GM04503 (cell line): Measurements from ENCODE around the gene TBCEL.
"Not testable (repeated sequence)": the region's sequence is repeated elsewhere in the genome, so short reads cannot be mapped to it uniquely, and the experiment has no call there.

Experiments
- DNase-seq: peaks from one replicate; pipeline ENCODE4 v3.0.0-alpha.2; 2012; ENCODE audit warnings: low read depth

The TBCEL gene

GRCh38 chr11:121106812-121107211, 82.9 kb downstream of the TBCEL start:
- DNase-seq = no peak

- DNase-seq = no peak
Observed at GRCh38 chr11:121108413-121108812, 84.5 kb downstream of the TBCEL start.

- no peak for DNase-seq
Observed at GRCh38 chr11:121109471-121109870, 85.6 kb downstream of the TBCEL start.

GRCh38 chr11:121109916-121110586, 86.1 kb downstream of the TBCEL start:
- no peak for DNase-seq

GRCh38 chr11:121110871-121111724, 87.2 kb downstream of the TBCEL start:
- no peak for DNase-seq

GRCh38 chr11:121112498-121113455, 88.9 kb downstream of the TBCEL start:
- DNase-seq = peak; percentile 31

GRCh38 chr11:121113611-121114010, 89.7 kb downstream of the TBCEL start:
- no peak for DNase-seq

- not testable (repeated sequence) for DNase-seq
Observed at GRCh38 chr11:121115024-121115423, 91.1 kb downstream of the TBCEL start.

- DNase-seq = no peak
Observed at GRCh38 chr11:121117788-121118187, 93.9 kb downstream of the TBCEL start.

GRCh38 chr11:121119440-121119839, 95.5 kb downstream of the TBCEL start:
- DNase-seq = no peak

GRCh38 chr11:121122328-121122727, 98.4 kb downstream of the TBCEL start:
- no peak for DNase-seq

GRCh38 chr11:121123496-121124069, 99.7 kb downstream of the TBCEL start:
- DNase-seq = no peak

GRCh38 chr11:121127809-121128208, 103.9 kb downstream of the TBCEL start:
- DNase-seq = no peak

GRCh38 chr11:121129362-121130340, 105.7 kb downstream of the TBCEL start:
- no peak for DNase-seq

- no peak for DNase-seq
Observed at GRCh38 chr11:121131656-121132055, 107.8 kb downstream of the TBCEL start.

- no peak for DNase-seq
Observed at GRCh38 chr11:121132211-121132976, 108.5 kb downstream of the TBCEL start.

GRCh38 chr11:121134741-121135312, 110.9 kb downstream of the TBCEL start:
- DNase-seq = no peak

GRCh38 chr11:121137005-121137404, 113.1 kb downstream of the TBCEL start:
- DNase-seq = no peak

- no peak for DNase-seq
Observed at GRCh38 chr11:121138259-121138658, 114.4 kb downstream of the TBCEL start.

GRCh38 chr11:121140369-121140768, 116.5 kb downstream of the TBCEL start:
- no peak for DNase-seq
